ENCODE data around the gene HECTD4.
A peak's percentile ranks its signal among the peaks of the same experiment; 100 is the strongest.

The HECTD4 gene

DNA sequence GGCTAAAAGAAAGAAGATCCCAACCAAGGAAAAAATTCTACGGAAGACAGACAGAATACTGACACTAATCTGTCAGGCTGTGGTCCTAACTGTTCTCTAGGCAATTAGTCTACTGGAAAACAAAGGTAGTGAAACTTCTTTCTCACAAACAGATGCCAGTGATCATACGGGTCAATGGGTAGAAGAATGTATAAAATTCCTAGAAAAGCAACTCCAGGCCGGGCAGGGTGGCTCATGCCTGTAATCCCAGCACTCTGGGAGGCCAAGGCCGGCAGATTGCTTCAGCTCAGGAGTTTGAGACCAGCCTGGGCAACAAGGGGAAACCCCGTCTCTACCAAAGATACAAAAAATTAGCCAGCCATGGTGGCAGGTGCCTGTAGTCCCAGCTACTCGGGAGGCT is 64.8 kb downstream of the HECTD4 start:
- no peak for DNase-seq

DNA sequence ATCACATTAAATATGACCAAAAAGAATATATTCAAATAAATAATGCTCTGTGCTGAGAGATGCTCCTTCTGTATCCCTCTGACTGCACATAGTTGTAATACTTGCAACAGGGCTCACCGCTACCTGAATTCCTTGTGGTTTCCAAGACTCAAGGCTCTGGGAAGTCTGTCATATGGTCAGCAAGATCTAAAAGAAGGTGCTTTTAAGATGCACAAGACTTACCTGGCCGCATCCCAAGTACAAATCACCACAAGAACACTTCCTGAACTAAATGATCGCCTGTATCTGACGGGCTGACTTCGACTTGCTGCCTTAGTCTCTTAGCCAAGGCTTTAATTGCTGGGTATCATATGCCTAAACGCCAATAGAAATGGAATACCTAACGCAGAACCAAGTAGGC is 67.2 kb downstream of the HECTD4 start:
- no peak for DNase-seq

DNA sequence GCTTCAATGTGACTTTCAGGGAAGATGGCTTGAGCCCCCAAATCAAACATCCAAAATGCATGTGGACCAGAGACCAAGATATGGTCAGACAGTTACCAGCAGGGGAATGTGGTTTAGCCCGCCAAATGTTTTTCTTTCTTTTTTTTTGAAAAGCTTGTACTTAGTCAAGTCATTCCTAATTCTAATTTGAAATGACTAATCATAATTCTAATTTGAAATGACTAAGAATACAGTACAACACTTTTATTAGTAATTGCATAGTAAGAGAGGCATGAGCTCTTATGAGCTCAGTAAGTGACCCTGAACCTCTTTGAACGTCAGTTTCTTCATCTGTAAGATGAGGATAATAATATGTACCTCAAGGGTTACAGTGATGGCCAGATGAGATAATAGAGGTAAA is 72.4 kb downstream of the HECTD4 start:
- no peak for DNase-seq

DNA sequence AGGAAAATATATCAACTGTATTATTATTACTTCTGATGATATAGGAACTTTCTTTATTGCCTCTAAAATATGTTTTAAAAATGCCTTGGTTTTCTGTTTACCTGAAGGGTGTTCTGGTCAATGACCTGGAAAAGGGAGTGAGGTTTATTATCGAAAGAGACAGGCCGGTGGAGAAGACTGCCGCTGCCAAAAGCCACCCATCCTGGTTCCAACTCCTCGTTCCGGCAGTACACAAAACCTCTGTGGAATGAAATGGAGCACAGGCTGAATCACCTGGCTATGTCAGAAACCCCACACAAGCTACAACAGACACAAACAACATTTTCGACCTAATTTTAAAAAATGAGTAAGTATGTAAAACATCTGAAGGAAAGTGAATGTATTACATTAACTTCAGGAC is 73.6 kb downstream of the HECTD4 start:
- DNase-seq: no peak

DNA sequence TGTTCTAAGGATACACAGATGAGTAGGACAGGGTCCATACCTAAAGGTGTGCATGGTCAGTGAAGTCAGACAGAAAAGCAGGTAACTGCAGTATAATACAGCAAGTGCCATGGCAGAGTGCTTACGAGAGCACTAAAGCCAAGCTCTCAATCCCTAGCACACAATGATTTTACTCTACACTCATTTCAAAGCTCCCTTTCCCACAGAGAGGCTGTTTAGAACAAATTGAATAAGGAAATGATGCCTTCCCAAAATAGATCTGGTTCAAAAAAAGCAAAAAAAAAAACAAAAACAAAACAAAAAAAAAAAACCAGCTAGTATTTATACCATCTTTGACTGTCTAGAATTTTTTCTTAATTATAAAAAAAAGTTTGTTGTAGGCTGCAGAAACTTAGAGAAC is 74.1 kb downstream of the HECTD4 start:
- DNase-seq: no peak

DNA sequence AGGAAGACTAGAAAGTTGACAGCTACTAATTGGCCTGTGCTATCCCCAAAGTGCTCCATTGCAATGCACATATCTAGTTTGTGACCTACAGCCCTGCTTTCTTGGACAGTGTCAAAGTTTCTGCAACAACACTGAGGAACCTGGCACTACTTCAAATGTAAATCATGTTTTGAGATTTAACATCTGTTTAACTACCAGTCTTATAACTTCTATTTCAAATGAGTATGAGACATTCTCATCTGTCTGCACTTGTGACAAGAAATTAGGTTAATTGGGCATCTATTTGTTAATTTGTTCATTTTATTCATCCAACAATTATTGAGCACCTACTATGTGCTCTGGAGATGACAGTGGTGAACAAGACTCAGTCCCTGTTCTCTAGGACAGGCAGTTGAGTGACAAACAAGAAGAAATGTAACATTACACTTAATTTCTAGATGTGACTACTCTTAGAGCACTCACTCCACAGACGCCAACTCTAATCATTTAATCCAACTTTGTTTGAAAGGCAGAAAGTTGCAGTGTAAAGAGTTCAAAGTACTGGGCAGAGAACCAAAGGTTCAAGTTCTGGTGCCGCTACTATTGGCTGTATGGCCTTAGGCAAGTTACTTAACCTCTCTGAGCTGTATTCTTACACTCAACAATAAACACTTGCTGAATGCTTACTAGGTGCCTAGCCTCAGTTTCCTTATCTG is 74.8 kb downstream of the HECTD4 start:
- no peak for DNase-seq

DNA sequence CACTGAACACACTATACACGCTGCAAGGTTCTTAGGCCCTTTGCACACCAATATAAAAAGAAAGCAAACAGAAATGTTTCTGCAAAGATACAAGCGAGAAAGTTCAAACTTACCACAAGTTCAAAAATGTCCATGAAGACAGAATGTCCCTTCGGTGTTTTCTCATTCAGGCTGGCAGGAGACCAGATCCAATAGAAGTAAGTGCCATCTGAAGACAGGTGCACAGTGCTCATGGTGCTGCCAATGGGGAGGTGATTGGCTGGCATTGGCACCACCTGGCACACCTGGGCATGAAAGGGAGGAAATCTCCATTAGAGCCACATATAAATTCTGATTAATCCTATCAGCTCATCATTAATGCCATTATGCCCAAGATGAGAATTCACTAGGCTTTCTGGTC is 76.3 kb downstream of the HECTD4 start:
- no peak for DNase-seq

DNA sequence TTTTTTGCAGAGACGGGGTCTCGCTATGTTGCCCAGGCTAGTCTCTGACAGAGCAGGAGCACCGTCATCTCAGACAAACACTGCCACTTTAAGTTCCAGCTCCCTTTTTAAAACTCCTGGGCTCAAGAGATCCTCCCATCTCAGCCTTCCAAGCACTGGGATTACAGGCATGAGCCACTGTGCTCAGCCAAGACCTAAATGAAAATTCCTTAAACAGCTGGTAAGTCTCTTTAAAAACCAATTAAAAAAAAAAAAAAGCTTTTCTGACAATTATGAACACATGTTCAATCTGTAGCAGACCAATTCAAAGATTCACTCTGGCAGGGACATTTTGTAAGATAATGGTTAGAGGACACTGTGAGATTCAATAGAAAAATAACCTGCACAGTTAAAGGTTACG is 77.8 kb downstream of the HECTD4 start:
- no peak for DNase-seq

DNA sequence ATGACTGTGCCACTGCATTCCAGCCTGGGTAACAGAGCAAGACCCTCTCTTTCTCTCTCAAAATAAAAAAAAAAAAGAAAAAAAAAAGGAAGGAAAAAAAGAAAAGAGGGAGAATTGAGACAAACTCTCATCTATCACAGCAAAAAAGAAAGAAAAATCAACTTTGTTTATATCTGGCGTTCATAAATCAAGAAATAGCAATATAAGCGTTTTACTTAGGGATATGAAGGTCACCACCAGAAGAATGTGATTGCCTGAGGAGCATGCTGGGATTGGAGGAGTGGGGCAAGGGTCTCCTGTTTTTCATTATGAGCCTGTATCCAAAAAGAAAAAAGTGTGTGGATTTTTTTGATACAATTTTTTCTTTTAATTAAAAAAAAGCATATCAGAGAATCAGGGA is 78.4 kb downstream of the HECTD4 start:
- no peak for DNase-seq

DNA sequence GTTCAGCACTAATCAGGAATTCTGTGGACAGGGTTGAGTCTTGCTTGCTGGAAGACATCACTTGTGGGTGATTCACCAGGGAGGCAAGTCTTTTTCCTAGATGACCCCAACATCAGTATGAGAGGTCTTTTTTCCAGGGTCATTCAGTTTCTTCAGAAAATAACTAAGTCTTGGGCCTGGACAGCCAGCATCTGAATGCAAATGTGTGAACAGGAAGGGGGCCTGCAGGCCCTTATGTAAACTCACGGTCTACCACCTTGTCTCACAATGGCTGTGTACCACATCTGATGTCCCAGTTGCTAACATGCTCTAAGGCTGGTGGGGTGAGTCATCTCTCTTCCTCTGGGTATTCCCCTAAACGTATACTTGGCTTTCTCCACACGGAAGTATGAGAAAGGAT is 79.2 kb downstream of the HECTD4 start:
- peak; percentile 19 for DNase-seq

DNA sequence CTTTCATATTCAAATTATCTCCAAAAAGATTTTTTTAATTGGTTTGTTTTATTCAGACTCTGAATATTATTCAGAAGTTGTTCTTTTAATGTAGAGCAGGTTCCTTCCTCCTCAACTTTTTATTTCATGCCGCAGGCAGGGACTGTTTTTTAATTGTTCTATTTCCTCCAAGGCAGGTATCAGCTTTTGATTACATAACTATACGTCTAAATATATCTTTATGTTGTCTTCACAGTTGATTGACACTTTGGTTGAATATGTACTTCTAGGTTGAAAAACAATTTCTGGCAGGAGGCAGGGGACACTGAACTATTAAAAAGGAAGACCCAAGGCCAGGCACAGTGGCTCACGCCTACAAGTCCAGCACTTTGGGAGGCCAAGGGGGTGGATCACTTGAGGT is 82.5 kb downstream of the HECTD4 start:
- DNase-seq: no peak

DNA sequence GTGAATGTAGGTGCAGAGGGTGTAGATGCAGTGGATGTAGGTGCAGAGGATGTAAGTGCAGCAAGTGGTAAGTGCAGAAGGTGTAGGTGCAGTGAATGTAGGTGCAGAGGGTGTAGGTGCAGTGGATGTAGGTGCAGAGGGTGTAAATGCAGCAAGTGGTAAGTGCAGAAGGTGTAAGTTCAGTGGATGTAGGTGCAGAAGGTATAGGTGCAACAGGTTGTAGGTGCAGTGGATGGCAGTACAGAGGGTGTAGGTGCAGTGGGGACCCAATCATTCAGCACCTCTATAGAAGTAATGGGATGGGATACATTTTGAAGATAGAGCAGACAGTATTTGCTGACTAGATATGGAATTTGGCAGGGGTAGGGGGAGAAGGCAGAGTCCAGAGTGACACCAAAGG is 85.0 kb downstream of the HECTD4 start:
- DNase-seq: no peak

DNA sequence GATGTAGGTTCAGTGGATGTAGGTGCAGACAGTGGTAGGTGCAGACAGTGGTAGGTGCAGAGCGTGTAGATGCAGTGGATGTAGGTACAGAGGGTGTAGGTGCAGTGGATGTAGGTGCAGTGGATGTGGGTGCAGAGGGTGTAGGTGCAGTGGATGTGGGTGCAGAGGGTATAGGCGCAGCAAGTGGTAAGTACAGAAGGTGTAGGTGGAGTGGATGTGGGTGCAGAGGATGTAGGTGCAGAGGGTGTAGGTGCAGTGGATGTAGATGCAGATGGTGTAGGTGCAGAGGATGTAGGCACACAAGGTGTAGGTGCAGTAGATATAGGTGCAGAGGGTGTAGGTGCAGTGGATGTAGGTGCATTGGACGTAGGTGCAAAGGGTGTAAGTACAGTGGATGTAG is 86.0 kb downstream of the HECTD4 start:
- no peak for DNase-seq

DNA sequence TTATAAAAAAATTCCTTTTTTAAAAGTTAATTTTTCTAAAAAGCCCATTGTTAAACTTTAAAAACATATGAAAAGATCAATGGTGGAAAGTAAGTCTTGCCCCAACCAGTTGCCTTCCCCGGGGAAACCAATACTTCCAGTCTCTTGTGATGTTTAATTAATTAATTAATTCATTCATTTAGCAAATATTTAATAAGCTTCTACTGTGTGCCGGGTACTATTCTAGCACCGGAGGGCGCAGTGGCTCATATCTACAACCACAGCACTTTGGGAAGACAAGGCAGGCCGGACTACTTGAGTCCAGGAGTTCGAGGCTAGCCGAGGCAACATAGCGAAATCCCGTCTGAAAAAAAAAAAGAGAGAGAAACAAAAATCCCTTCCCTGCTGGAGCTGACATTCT is 87.4 kb downstream of the HECTD4 start:
- no peak for DNase-seq

DNA sequence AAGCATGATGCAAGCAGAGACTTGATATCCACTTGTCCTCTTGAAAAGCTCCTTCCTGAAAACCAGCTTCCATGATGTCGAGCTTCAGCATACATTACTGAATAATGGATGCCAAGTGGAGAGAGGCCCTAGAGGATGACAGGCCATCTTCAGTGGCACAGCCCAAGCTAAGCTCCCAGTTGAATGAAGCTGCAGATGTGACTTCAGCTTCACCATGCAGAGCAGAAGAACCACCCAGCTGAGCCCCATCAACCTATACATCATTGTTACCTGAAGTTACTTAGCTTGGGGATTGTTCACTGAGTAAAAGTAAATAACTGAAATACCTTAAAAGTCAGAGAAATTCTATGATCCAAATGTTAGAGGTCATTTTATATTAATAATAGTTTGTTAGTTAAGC is 93.6 kb downstream of the HECTD4 start:
- no peak for DNase-seq

DNA sequence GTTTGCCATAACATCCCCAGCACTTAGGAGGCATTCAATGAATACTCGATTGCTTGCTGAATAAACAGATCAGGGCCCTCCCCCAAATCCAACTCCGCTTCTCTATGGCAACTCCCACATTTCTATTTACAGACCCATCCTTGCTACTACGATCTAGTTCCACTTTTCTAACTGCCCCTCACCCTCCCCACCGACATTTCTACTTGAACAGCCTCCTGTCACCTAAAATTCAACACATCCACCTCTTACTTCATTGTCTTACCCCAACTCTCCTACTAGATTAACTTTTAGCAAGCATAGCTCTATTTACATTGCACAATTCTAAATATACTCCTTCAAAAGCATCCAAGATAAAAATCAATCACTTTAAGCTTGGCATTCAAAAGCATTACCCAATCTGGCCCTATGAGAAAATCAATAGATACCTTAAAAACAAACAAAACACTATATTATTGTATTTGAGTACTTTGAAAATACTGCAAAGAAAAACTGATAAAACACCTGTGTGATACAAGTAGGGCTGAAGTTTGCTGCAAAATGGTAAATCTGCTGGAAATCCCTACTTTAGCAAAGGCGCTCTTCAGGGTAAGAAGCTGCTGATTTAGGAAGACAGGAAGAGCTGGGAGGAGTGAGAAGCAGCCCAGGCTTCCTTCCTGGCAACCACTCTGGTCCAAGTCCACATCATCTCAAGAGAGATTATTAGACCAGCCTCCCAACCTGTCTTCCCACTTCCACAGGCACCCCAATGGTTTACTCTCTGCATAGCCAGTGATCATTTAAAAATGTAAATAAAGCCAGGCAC is 96.4 kb downstream of the HECTD4 start:
- no peak for DNase-seq

DNA sequence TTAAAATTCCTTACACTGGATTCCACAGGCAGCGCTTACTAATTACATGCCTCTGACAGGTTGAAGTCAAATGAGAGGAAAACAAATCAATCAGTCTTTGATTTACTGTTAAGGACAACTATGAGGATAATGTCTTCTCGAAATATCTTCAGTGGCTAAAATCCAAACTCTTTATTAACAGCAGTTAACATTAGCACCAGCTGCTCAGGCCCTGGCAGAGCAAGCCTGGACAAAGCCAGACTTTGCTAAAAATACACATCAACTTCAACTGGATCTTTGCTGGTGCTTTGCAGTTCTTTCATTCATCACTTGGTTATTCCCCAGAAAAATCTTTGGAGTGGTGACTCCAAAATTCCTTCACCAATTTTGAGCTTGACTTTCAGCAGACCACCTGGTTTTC is 98.7 kb downstream of the HECTD4 start:
- no peak for DNase-seq

DNA sequence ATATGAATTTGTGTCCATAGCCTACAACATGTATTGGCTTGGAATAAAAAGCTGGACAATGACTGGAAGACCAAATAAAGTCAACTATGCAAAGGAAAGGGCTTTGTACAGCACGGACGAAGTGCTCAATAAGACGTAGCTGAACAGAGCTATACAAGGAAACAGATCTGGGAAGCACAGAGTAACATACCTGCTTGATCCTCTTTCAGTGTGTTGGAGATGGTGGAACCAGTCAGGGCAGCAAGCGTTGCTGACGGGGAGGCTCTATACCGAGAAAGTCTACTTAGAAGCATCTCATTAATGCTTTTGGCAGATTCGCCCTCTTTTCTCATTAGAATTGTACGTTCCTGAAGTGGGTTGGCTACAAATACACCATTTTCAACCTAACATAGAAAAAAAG is 99.3 kb downstream of the HECTD4 start:
- DNase-seq: no peak

DNA sequence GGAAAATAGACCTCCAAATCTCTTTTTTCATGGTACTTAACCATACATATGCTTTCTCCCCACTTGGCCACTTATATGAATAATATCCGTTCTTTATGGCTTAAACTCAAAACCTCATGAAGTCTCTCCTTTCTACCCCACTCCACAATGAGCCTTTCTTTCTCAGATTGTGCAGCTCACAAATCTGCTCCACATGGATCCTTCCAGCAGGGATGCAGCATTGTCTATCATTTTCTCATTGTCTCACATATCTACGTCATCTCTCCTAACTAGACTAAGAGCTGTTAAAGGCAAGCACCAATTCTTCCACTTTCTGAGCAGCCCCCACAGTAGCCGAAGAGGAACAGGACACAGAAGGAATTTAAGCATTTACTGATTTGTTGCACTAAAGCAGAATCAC is 106.4 kb downstream of the HECTD4 start:
- DNase-seq: no peak

DNA sequence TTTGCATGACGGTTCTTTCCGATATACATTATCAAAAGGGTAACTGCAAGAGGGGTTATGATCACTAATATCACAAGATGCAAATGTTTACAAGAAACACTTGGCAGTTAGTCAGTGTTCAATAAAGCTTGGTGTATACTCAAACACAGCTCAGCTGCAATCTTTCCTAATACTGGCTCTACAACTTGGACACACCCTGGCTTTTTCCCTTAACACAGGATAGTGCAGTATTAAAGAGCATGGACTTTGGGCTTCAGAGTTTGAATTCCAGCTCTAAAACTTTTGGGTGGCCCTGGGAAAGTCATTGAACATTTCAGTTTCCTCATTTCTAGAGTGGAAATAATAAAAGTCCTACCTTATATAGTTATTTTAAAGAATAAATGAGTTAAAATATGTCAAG is 107.0 kb downstream of the HECTD4 start:
- DNase-seq: no peak

DNA sequence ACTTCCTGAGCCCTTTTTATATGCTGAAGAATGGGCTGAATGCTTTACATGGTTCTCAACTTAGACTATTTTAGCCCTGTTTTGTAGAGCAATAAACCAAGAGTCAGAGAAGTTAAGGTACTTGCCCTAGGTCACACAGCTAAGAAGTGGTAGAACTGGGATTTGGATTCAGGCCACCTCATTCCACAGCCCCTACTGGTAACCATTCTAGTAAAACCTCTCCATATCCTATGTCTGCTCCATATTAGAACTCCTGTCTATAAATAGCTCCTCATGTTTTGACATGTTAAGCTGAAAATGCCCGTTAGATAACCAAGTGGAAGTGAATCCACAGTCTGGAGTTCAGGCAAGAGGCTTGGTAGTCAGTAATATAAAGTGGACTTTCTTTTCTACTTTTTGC is 111.6 kb downstream of the HECTD4 start:
- DNase-seq: no peak

DNA sequence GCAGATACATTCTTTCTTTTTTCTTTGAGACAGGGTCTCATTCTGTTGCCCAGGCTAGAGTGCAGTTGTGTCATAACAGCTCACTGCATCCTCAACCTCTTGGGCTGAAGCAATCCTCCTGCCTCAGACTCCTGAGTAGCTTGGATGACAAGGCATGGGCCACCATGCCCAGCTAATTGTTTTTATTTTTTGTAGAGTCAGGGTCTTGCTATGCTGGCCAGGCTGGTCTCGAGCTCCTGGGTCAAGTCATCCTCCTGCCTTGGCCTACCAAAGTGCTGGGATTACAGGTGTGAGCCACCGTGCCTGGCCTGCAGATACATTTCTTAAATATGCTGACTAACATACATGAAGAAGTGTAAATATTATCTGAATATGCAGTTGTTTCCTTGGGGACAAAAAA is 115.8 kb downstream of the HECTD4 start:
- DNase-seq: no peak

DNA sequence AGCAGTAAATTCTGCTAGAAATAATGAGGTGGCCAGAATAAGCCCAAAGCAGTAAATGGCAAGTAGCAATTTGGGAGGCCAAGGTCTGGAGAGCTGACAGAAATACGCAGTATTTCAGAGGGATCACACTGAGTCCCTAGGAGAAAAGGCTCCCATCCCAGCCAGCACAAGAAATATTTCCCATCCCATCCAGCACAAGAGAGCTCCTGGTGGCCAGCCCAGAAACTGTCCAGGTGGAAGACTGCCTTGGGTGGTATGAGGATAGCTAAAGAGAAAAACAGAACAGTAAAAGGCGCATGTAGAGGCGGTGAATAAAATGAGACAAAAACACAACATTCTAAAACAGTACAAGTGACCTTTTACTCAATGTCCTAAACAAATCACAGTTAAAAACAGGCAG is 120.7 kb downstream of the HECTD4 start:
- DNase-seq: no peak

DNA sequence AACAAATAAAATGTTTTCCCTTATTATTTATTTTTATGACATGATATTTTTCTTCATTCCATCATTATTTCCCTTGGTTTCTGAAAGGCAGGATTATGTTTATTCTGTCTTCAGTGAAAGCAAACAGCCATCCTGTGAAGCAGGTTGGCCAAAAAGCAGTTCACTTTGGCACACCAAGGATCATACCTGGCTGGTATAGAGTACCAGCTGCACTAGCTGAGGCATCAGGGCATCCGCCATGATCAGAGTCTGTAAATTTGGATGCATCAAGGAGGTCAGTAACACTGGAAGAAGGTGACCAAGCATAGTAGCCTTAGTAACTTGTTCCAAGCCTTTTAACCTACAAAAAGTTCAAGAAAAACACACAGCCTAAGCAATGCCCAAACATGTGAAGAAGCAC is 123.3 kb downstream of the HECTD4 start:
- no peak for DNase-seq

DNA sequence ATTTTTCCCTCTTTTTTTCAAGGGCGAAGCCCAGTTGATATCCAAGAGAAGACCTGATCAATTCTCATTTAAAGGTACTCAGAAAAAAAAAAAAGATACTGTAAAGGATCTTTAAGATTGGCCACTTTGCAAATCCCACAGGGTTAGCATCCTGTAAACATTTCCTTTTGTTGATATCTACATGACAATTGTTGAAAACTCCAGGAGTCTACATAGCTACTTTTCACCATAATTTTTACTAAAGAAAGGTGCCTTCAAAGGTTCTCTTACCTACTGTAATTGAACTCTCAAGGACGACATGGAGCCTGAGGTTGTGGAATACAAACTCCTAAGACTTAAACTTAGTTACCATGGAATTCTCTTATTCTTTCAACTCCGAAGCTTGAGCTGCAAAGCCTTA is 125.5 kb downstream of the HECTD4 start:
- DNase-seq: no peak
